Mesenchymal stem cell (in vitro differentiated cells and primary cell): ENCODE results near the gene AHCYL1.
A peak's percentile ranks its signal among the peaks of the same experiment; 100 is the strongest.

Source experiments
- DNase-seq: peaks from one replicate; pipeline ENCODE4 v3.0.0-alpha.2; 2013
- H2AFZ ChIP-seq: one replicate; pipeline ENCODE4 v1.6.1; 2013; ENCODE audit warnings: low read depth, mild to moderate bottlenecking, control low read depth, inconsistent platforms, low read length, moderate library complexity
- H2AK5ac ChIP-seq: 2 replicates; pipeline ENCODE4 v1.6.1; 2013; ENCODE audit warnings: low read length, moderate library complexity, mild to moderate bottlenecking, inconsistent platforms; ENCODE audit not compliant: severe bottlenecking
- H2BK120ac ChIP-seq: one replicate; pipeline ENCODE4 v1.6.1; 2013; ENCODE audit warnings: low read depth, mild to moderate bottlenecking, inconsistent platforms, low read length, moderate library complexity
- H2BK12ac ChIP-seq, 2 experiments: one replicate each; pipeline ENCODE4 v1.6.1; 2013; ENCODE audit warnings: inconsistent platforms in 2 of 2, low read length in 2 of 2, mild to moderate bottlenecking in 2 of 2, moderate library complexity in 2 of 2, control low read depth in 1 of 2
- H2BK15ac ChIP-seq: one replicate; pipeline ENCODE4 v1.6.1; 2013; ENCODE audit warnings: mild to moderate bottlenecking, low read depth, inconsistent platforms; ENCODE audit not compliant: poor library complexity, severe bottlenecking
- H2BK5ac ChIP-seq: 2 replicates; pipeline ENCODE4 v1.6.1; 2013; ENCODE audit warnings: low read depth, mild to moderate bottlenecking, low read length, control low read depth, inconsistent platforms; ENCODE audit not compliant: poor library complexity, severe bottlenecking
- H3K14ac ChIP-seq, 2 experiments: one replicate each; pipeline ENCODE4 v1.6.1; 2013; ENCODE audit warnings: inconsistent platforms in 2 of 2, low read length in 2 of 2, control low read depth in 1 of 2, mild to moderate bottlenecking in 1 of 2, moderate library complexity in 1 of 2
- H3K18ac ChIP-seq, 2 experiments: one replicate each; pipeline ENCODE4 v1.6.1; 2013; ENCODE audit warnings: inconsistent platforms in 2 of 2, low read length in 2 of 2, control low read depth in 1 of 2, low read depth in 1 of 2, mild to moderate bottlenecking in 1 of 2
- H3K23ac ChIP-seq, 2 experiments: one replicate each; pipeline ENCODE4 v1.6.1; 2013; ENCODE audit warnings: inconsistent platforms in 2 of 2, low read length in 2 of 2, mild to moderate bottlenecking in 2 of 2, moderate library complexity in 2 of 2, control low read depth in 1 of 2
- H3K27ac ChIP-seq: 2 replicates; pipeline ENCODE4 v1.5.1; 2013; ENCODE audit warnings: mild to moderate bottlenecking, moderate library complexity, low read length, control low read depth, inconsistent platforms; ENCODE audit not compliant: poor library complexity, severe bottlenecking
- H3K27me3 ChIP-seq, 2 experiments: 2 replicates each; pipeline versions ENCODE4 v1.6.1 to v1.7.0; 2013; ENCODE audit warnings: low read length in 2 of 2, mild to moderate bottlenecking in 2 of 2, moderate library complexity in 2 of 2, control low read depth in 1 of 2, inconsistent platforms in 1 of 2; ENCODE audit not compliant: control insufficient read depth in 1 of 2, insufficient read depth in 1 of 2
- H3K36me3 ChIP-seq, 2 experiments: 2 replicates each; pipeline versions ENCODE4 v1.6.1 to v1.7.0; 2013; ENCODE audit warnings: low read length in 2 of 2, control low read depth in 1 of 2, inconsistent platforms in 1 of 2, low read depth in 1 of 2, mild to moderate bottlenecking in 1 of 2; ENCODE audit not compliant: insufficient read depth in 2 of 2, control insufficient read depth in 1 of 2
- H3K4ac ChIP-seq, 2 experiments: one replicate each; pipeline ENCODE4 v1.6.1; 2013; ENCODE audit warnings: inconsistent platforms in 2 of 2, low read length in 2 of 2, mild to moderate bottlenecking in 2 of 2, moderate library complexity in 2 of 2, control low read depth in 1 of 2, low read depth in 1 of 2
- H3K4me1 ChIP-seq: 2 replicates; pipeline ENCODE4 v1.6.1; 2013; ENCODE audit warnings: low read depth, low read length, control low read depth; ENCODE audit not compliant: control insufficient read depth, insufficient read depth
- H3K4me2 ChIP-seq: 2 replicates; pipeline ENCODE4 v1.6.1; 2013; ENCODE audit warnings: low read length, mild to moderate bottlenecking, inconsistent platforms; ENCODE audit not compliant: poor library complexity, severe bottlenecking
- H3K4me3 ChIP-seq, 2 experiments: 2 replicates each; pipeline versions ENCODE4 v1.5.1 to v1.7.0; 2013; ENCODE audit warnings: low read length in 2 of 2, mild to moderate bottlenecking in 2 of 2, control low read depth in 1 of 2, low read depth in 1 of 2; ENCODE audit not compliant: insufficient read depth in 1 of 2
- H3K79me1 ChIP-seq: replicated peaks from 2 replicates; pipeline ENCODE4 v1.6.1; 2013; ENCODE audit warnings: mild to moderate bottlenecking, control low read depth, low read length, inconsistent platforms; ENCODE audit not compliant: poor library complexity, severe bottlenecking
- H3K9ac ChIP-seq: 2 replicates; pipeline ENCODE4 v1.7.0; 2013; ENCODE audit warnings: mild to moderate bottlenecking, low read length, moderate library complexity
- H3K9me3 ChIP-seq: 2 replicates; pipeline ENCODE4 v1.7.0; 2013; ENCODE audit warnings: mild to moderate bottlenecking, low read length; ENCODE audit not compliant: control insufficient read depth
- H4K8ac ChIP-seq: one replicate; pipeline ENCODE4 v1.6.1; 2013; ENCODE audit warnings: inconsistent platforms, mild to moderate bottlenecking, low read length, moderate library complexity
- H4K91ac ChIP-seq: one replicate; pipeline ENCODE4 v1.6.1; 2013; ENCODE audit warnings: mild to moderate bottlenecking, low read length, inconsistent platforms
- WGBS: methylation state at CpG from one replicate; pipeline ENCODE4 v1.1.7; 2013; ENCODE audit warnings: mixed read lengths; 5-methylcytosine and 5-hydroxymethylcytosine counted together

AHCYL1 gene

GRCh38 chr1:110002695-110003094 lies 18.1 kb downstream of the AHCYL1 start:
- Histone ChIP-seq H2BK120ac (no peak overlapping the region), H3K4me3 (no peak overlapping the region), H2BK12ac (no peak overlapping the region), H3K4me1 (peaks cover 2% of the 10 kb centered on the region), H4K8ac (no peak overlapping the region), H3K23ac (no peak overlapping the region), H3K79me1 (peaks cover 16% of the 10 kb centered on the region), H3K27ac (peak overlapping the region; percentile 39), H3K14ac (no peak overlapping the region), H3K36me3 (peaks cover 0 to 5% of the 10 kb centered on the region in 2 experiments), H4K91ac (no peak overlapping the region), H2BK5ac (no peak overlapping the region), H3K9ac (peak overlapping the region; percentile 81), H3K4me2 (no peak overlapping the region), H3K9me3 (no peaks in the 10 kb centered on the region), H3K18ac (no peak overlapping the region), H2BK15ac (no peak overlapping the region), H2AK5ac (no peak overlapping the region), H2AFZ (no peak overlapping the region), H3K4ac (no peak overlapping the region), H3K27me3 (no peaks in the 10 kb centered on the region)
- DNase-seq, result no peak
- no CpG with 5 or more reads among the region's 1 CpG for WGBS

GRCh38 chr1:110003747-110004428 lies 19.3 kb downstream of the AHCYL1 start:
- peak overlapping the region in 1 of 2 experiments; percentile 18 for H2BK12ac ChIP-seq
- under 1% methylated on average over 5 of the region's 8 CpGs for WGBS

GRCh38 chr1:110004583-110004982 lies 20.0 kb downstream of the AHCYL1 start:
- no peak overlapping the region for H4K8ac ChIP-seq
- no peak overlapping the region for H2BK15ac ChIP-seq
- H3K23ac ChIP-seq, result no peak overlapping the region
- H2BK120ac ChIP-seq, result no peak overlapping the region
- H2BK5ac ChIP-seq, result no peak overlapping the region
- peaks cover 2% of the 10 kb centered on the region for H3K4me1 ChIP-seq
- H3K18ac ChIP-seq, result peak overlapping the region in 1 of 2 experiments; percentile 90
- H3K27me3 ChIP-seq, result no peaks in the 10 kb centered on the region
- H3K4me3 ChIP-seq, result peak overlapping the region in 1 of 2 experiments; percentile 69
- no peak for DNase-seq
- no peak overlapping the region for H2AK5ac ChIP-seq
- H4K91ac ChIP-seq, result peak overlapping the region; percentile 73
- WGBS, result 25% methylated on average over 1 of the region's 1 CpG
- H3K9me3 ChIP-seq, result no peaks in the 10 kb centered on the region
- no peak overlapping the region for H2BK12ac ChIP-seq
- peak overlapping the region; percentile 81 for H3K9ac ChIP-seq
- peaks cover 4 to 16% of the 10 kb centered on the region in 2 experiments for H3K36me3 ChIP-seq
- peak overlapping the region; percentile 93 for H3K27ac ChIP-seq
- H3K14ac ChIP-seq, result no peak overlapping the region
- H3K4me2 ChIP-seq, result peak overlapping the region; percentile 64
- H3K79me1 ChIP-seq, result peaks cover 16% of the 10 kb centered on the region
- no peak overlapping the region for H2AFZ ChIP-seq
- no peak overlapping the region for H3K4ac ChIP-seq

More at GRCh38 chr1:110003747-110004428, 19.3 kb downstream of the AHCYL1 start:
- Histone ChIP-seq H2BK120ac (no peak overlapping the region), H2BK15ac (no peak overlapping the region), H3K27ac (peak overlapping the region; percentile 93), H3K14ac (no peak overlapping the region), H3K79me1 (peaks cover 13% of the 10 kb centered on the region), H3K4me1 (peaks cover 2% of the 10 kb centered on the region), H3K18ac (peak overlapping the region in 1 of 2 experiments; percentile 50), H3K36me3 (peaks cover under 1 to 9% of the 10 kb centered on the region in 2 experiments), H3K9me3 (no peaks in the 10 kb centered on the region), H2AFZ (no peak overlapping the region), H3K4ac (no peak overlapping the region), H4K91ac (no peak overlapping the region), H3K23ac (no peak overlapping the region), H2AK5ac (no peak overlapping the region), H4K8ac (peak overlapping the region; percentile 19), H2BK5ac (peak overlapping the region; percentile 25), H3K27me3 (no peaks in the 10 kb centered on the region), H3K4me3 (peak overlapping the region in 1 of 2 experiments; percentile 69), H3K4me2 (peak overlapping the region; percentile 64), H3K9ac (peak overlapping the region; percentile 81)
- peak; percentile 99 for DNase-seq

- H2BK120ac ChIP-seq, result no peak overlapping the region
- H3K27ac ChIP-seq, result no peak overlapping the region
- no peak overlapping the region for H2BK12ac ChIP-seq
- H3K23ac ChIP-seq, result no peak overlapping the region
- no peaks in the 10 kb centered on the region for H3K27me3 ChIP-seq
- H4K8ac ChIP-seq, result no peak overlapping the region
- no peak overlapping the region for H4K91ac ChIP-seq
- H3K9ac ChIP-seq, result no peak overlapping the region
- no peak overlapping the region for H2AK5ac ChIP-seq
- H3K4me1 ChIP-seq, result peaks cover 2% of the 10 kb centered on the region
- DNase-seq, result peak; percentile 40
- H3K14ac ChIP-seq, result no peak overlapping the region
- no peak overlapping the region for H3K18ac ChIP-seq
- no peak overlapping the region for H3K4me3 ChIP-seq
- no peaks in the 10 kb centered on the region for H3K9me3 ChIP-seq
- peak overlapping the region; percentile 36 for H3K4me2 ChIP-seq
- H3K36me3 ChIP-seq, result peaks cover 4 to 24% of the 10 kb centered on the region in 2 experiments
- peaks cover 11% of the 10 kb centered on the region for H3K79me1 ChIP-seq
- no peak overlapping the region for H2BK15ac ChIP-seq
- no peak overlapping the region for H3K4ac ChIP-seq
- no peak overlapping the region for H2BK5ac ChIP-seq
- H2AFZ ChIP-seq, result no peak overlapping the region
These were observed 21.4 kb downstream of the AHCYL1 start for GRCh38 chr1:110005971-110006370.
